K562 (cell line): ENCODE results near the gene WNK1. TPM values are rescaled to one million over a fixed set of nuclear protein-coding genes. Genes with fewer than 3 reads are reported as not detected.

Source experiments
- ATAC-seq: fragments of 200-7000 bp; cut with Tn5 transposase; 3 replicates; pipeline ENCODE4 v1.9.1; 2020; ENCODE audit warnings: moderate library complexity
- BruUV-seq: library from RNA; stranded (reverse); fragments of 400-500 nt; replicated peaks from 2 replicates; lab custom pipeline; 2021; lab: Mats Ljungman, UMichigan
- CTCF ChIA-PET: fragments of 300-600 bp; formaldehyde crosslinking; extraction: SDS; loops from one replicate; lab custom pipeline; 2021; ENCODE audit warnings: low intra/inter-chr PET ratio; lab: Yijun Ruan, JAX
- POLR2A ChIA-PET: fragments of 300-600, 350-650 bp; sonication (Branson Sonifier 250); formaldehyde crosslinking; extraction: SDS; loops from one replicate; lab custom pipeline; 2021; ENCODE audit warnings: antibody characterized with exemption, inconsistent platforms; lab: Yijun Ruan, JAX
- DNase-seq, 4 experiments: peaks; one replicate each; pipeline versions ENCODE4 v3.0.0 to v3.0.0-alpha.2; 2011 to 2018; ENCODE audit warnings: low spot score in 3 of 4, mixed read lengths in 3 of 4; ENCODE audit errors: extremely low read depth in 1 of 4
- FAIRE-seq: peaks from 2 replicates; lab custom pipeline; 2011; peaks lifted over from hg19 to GRCh38; lab: Jason Lieb, UNC
- H2AFZ ChIP-seq: 2 replicates; pipeline ENCODE4 v1.6.0; 2011; ENCODE audit warnings: low read depth, low read length, control low read depth, inconsistent platforms
- H3K27ac ChIP-seq: fragments of 200-600 bp; 3 replicates; pipeline ENCODE4 v1.8.0; 2011; ENCODE audit warnings: low read depth, mild to moderate bottlenecking, control low read depth, inconsistent platforms, low read length, moderate library complexity, mixed read lengths; ENCODE audit errors: extremely low read depth
- H3K27me3 ChIP-seq, 2 experiments: fragments of 300-600 bp in 1 of 2; 2 replicates in 1 of 2; 3 replicates in 1 of 2; pipeline versions ENCODE4 v1.6.0 to v1.8.0; 2011; ENCODE audit warnings: inconsistent platforms in 2 of 2, low read length in 2 of 2, mild to moderate bottlenecking in 1 of 2, mixed read lengths in 1 of 2, moderate library complexity in 1 of 2; ENCODE audit not compliant: control insufficient read depth in 2 of 2, insufficient read depth in 2 of 2
- H3K36me3 ChIP-seq: fragments of 300-600 bp; 3 replicates; pipeline ENCODE4 v1.8.0; 2011; ENCODE audit warnings: mild to moderate bottlenecking, low read length, inconsistent platforms; ENCODE audit not compliant: control insufficient read depth, insufficient read depth
- H3K4me1 ChIP-seq, 2 experiments: fragments of 200-600 bp in 1 of 2; replicated peaks in 1 of 2; 2 replicates in 1 of 2; 3 replicates in 1 of 2; pipeline versions ENCODE4 v1.5.1 to v1.8.0; 2011; ENCODE audit warnings: inconsistent platforms in 2 of 2, low read length in 2 of 2, mild to moderate bottlenecking in 1 of 2, mixed read lengths in 1 of 2, moderate library complexity in 1 of 2; ENCODE audit not compliant: control insufficient read depth in 2 of 2, insufficient read depth in 2 of 2
- H3K4me2 ChIP-seq: 2 replicates; pipeline ENCODE4 v1.6.1; 2011; ENCODE audit warnings: low read length, control low read depth, inconsistent platforms, mixed read lengths; ENCODE audit not compliant: insufficient read depth
- H3K4me3 ChIP-seq: fragments of 200-600 bp; sonication (generic), shearing (Covaris generic); 2 replicates; pipeline ENCODE4 v1.5.1; 2016; ENCODE audit warnings: control low read depth, inconsistent platforms
- H3K79me2 ChIP-seq: fragments of 200-600 bp; 3 replicates; pipeline ENCODE4 v1.8.0; 2011; ENCODE audit warnings: low read length, inconsistent platforms; ENCODE audit not compliant: control insufficient read depth, insufficient read depth
- H3K9ac ChIP-seq, 2 experiments: 2 replicates each; pipeline versions ENCODE4 v1.6.0 to v1.6.1; 2011; ENCODE audit warnings: low read depth in 2 of 2, low read length in 2 of 2, control low read depth in 1 of 2, inconsistent platforms in 1 of 2, mild to moderate bottlenecking in 1 of 2, mixed read lengths in 1 of 2; ENCODE audit not compliant: insufficient read depth in 1 of 2
- H3K9me1 ChIP-seq: one replicate; pipeline ENCODE4 v1.6.0; 2011; ENCODE audit warnings: inconsistent platforms, mild to moderate bottlenecking, low read length, moderate library complexity; ENCODE audit not compliant: control insufficient read depth, insufficient read depth
- H3K9me3 ChIP-seq: replicated peaks from 2 replicates; pipeline ENCODE4 v1.5.1; 2011; ENCODE audit warnings: low read depth, low read length, inconsistent platforms; ENCODE audit not compliant: control insufficient read depth, insufficient read depth
- H4K20me1 ChIP-seq: replicated peaks from 2 replicates; pipeline ENCODE4 v1.6.1; 2011; ENCODE audit warnings: low read length, inconsistent platforms, mixed read lengths; ENCODE audit not compliant: control insufficient read depth, insufficient read depth
- HINFP ChIP-seq: fragments of 450-650 bp; conservative IDR thresholded peaks from 2 replicates; pipeline ENCODE4 v1.6.1; 2016; ENCODE audit warnings: missing genetic modification characterization, low read depth, mild to moderate bottlenecking, control low read depth, missing compliant biosample characterization
- HLTF ChIP-seq: fragments of 450-650 bp; IDR thresholded peaks from 2 replicates; pipeline ENCODE4 v1.6.1; 2016
- MIER1 ChIP-seq: fragments of 450-650 bp; IDR thresholded peaks from 2 replicates; pipeline ENCODE4 v1.6.1; 2016; ENCODE audit warnings: antibody characterized with exemption, mild to moderate bottlenecking, low read depth
- PREB ChIP-seq: sonication (generic); formaldehyde crosslinking; IDR thresholded peaks from 2 replicates; pipeline ENCODE4 v1.8.1; 2023; ENCODE audit warnings: mild to moderate bottlenecking, missing genetic modification reagents
- RNF2 ChIP-seq: sonication (generic); IDR thresholded peaks from 2 replicates; pipeline ENCODE4 v1.6.1; 2016
- TRIM24 ChIP-seq, 2 experiments: fragments of 450-650 bp; IDR thresholded peaks; 2 replicates each; pipeline ENCODE4 v1.6.1; 2016
- U2AF2 ChIP-seq: fragments of 200-400 bp; formaldehyde crosslinking; optimal IDR thresholded peaks from 2 replicates; pipeline ENCODE3; 2017; ENCODE audit warnings: low read depth, mild to moderate bottlenecking, low read length
- WGBS: fragments of 100-300 bp; shearing (Covaris generic); methylation state at CpG from one replicate; pipeline ENCODE4 v1.1.6; 2016; ENCODE audit warnings: low coverage, mixed read lengths; ENCODE audit not compliant: insufficient coverage; ENCODE audit errors: missing lambda C conversion rate; 5-methylcytosine and 5-hydroxymethylcytosine counted together
- in situ Hi-C: fragments of 300-500 bp; cut with MboI; formaldehyde crosslinking; loops from 4 replicates; pipeline ENCODE4 v1.15.0; 2018; ENCODE audit warnings: inconsistent platforms, mixed read lengths
- intact Hi-C: fragments of 100-400 bp; cut with micrococcal nuclease; formaldehyde crosslinking; loops from 2 replicates; pipeline ENCODE4 v1.14.2; 2022
- polyA plus RNA-seq, 8 experiments: library from polyadenylated mRNA; depleted of rRNA in 4 of 8; stranded (reverse) in 5 of 8; unstranded in 3 of 8; fragments of >200 nt; fragmentation: Nextera tagmentation in 2 of 8; fragmentation: Illumina TruSeq in 1 of 8; extraction: Ambion mirVana in 2 of 8; extraction: Trizol in 1 of 8; gene quantifications; 2 replicates each; pipeline versions ENCODE4 v1.2.1 to v1.2.3, GENCODE V29; 2011 to 2014; ENCODE audit warnings: inconsistent platforms in 1 of 8, missing spikeins in 1 of 8
- total RNA-seq, 7 experiments: library from RNA; depleted of rRNA in 6 of 7; stranded (reverse); fragments of >200 nt in 6 of 7; fragmentation: Illumina TruSeq in 2 of 7; extraction: Trizol in 2 of 7; gene quantifications; 2 replicates each; pipeline versions ENCODE4 v1.2.1 to v1.2.3, GENCODE V29; 2011 to 2021; ENCODE audit warnings: low replicate concordance in 1 of 7
- TF ChIP-seq, protein P1 (sequence below): fragments of 250-450 bp; sonication (Bioruptor Pico); IDR thresholded peaks from 2 replicates; pipeline ENCODE4 v1.4.0; 2020
- TF ChIP-seq, protein P2 (sequence below): fragments of 450-650 bp; formaldehyde crosslinking; IDR thresholded peaks from 2 replicates; pipeline ENCODE4 v1.4.0; 2020; ENCODE audit warnings: mild to moderate bottlenecking, moderate library complexity

Gene WNK1
- total and polyA plus RNA-seq, 9 of the 15 experiments (the other 6 are each of a cell fraction or from before 2014, with no cell fraction given) = 4.3 to 73.9 (median 31.0) TPM

DNA sequence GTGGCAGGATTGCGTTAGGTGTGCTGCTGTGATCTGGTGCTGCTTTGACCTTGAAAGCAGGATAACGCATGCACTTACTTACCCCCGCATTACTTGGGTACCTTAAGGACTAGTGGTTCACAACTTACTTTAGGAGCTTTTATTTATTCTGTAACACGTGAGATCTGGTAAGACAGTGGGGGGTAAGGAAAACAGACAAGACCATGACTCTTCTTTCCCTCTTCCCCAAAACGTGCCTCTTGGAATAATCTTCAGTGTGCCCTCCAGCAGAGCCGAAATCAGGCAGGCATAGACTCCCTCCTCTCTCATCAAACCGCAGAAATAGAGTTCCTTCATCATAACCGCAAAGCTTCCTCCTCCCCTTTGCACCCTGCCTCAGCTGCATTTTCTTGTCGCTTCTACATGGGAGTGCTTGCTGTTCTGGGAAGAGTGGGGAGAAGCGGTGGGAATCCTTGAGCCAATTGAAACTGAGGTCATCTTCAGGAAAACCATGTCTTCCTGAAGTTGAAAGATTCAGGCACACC is 153.7 kb downstream of the WNK1 start:
- Histone ChIP-seq H3K9me3 (no peaks in the 10 kb centered on the region), H3K4me1 (peaks cover 0 to 33% of the 10 kb centered on the region in 2 experiments; a peak in 2 of 5 replicates), H3K27me3 (no peaks in the 10 kb centered on the region), H2AFZ (no peak overlapping the region), H3K27ac (no peak overlapping the region; the same call in 2 of the 3 replicates), H3K36me3 (peaks cover 89% of the 10 kb centered on the region), H4K20me1 (no peaks in the 10 kb centered on the region; the same call in 1 of the 2 replicates), H3K9ac (no peak overlapping the region), H3K4me3 (no peak overlapping the region), H3K4me2 (no peak overlapping the region), H3K79me2 (peaks cover 9% of the 10 kb centered on the region), H3K9me1 (no peaks in the 10 kb centered on the region)
- no TSS peak for BruUV-seq
- ChIA-PET POLR2A (no interaction called here), CTCF (no interaction called here)
- WGBS = 99% methylated on average over 7 of the region's 10 CpGs
- ATAC-seq (no peak), FAIRE-seq (no peak), DNase-seq (no peak)
- TF ChIP-seq U2AF2 (no peak), TRIM24 (IDR thresholded peaks at IDR 0.05) (no peak), RNF2 (no peak), MIER1 (no peak), PREB (no peak), HLTF (no peak), HINFP (tag) (no peak)
- TF ChIP-seq, protein P1, sequence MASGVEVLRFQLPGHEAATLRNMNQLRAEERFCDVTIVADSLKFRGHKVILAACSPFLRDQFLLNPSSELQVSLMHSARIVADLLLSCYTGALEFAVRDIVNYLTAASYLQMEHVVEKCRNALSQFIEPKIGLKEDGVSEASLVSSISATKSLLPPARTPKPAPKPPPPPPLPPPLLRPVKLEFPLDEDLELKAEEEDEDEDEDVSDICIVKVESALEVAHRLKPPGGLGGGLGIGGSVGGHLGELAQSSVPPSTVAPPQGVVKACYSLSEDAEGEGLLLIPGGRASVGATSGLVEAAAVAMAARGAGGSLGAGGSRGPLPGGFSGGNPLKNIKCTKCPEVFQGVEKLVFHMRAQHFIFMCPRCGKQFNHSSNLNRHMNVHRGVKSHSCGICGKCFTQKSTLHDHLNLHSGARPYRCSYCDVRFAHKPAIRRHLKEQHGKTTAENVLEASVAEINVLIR = no peak
- TF ChIP-seq, protein P2, sequence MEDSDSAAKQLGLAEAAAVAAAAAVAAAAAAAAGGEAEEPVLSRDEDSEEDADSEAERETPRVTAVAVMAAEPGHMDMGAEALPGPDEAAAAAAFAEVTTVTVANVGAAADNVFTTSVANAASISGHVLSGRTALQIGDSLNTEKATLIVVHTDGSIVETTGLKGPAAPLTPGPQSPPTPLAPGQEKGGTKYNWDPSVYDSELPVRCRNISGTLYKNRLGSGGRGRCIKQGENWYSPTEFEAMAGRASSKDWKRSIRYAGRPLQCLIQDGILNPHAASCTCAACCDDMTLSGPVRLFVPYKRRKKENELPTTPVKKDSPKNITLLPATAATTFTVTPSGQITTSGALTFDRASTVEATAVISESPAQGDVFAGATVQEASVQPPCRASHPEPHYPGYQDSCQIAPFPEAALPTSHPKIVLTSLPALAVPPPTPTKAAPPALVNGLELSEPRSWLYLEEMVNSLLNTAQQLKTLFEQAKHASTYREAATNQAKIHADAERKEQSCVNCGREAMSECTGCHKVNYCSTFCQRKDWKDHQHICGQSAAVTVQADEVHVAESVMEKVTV (CRISPR knock-in tag) = no peak
- intact Hi-C loops = no loop called here
- in situ Hi-C loops = no loop called here
